Upper lobe of left lung (tissue), 4 donors: ENCODE data around the gene MTG2.

Experiments
- EP300 ChIP-seq, 4 donors: sonication (generic); formaldehyde crosslinking; IDR thresholded peaks; one replicate each; pipeline ENCODE4 v1.5.1; 2017; ENCODE audit warnings: antibody characterized with exemption in 4 of 4, control low read depth in 2 of 4
- POLR2A ChIP-seq, 4 donors: fragments of 450-650 bp; IDR thresholded peaks; one replicate each; pipeline ENCODE4 v1.5.1; 2016 to 2017; ENCODE audit warnings: antibody characterized with exemption in 4 of 4, mild to moderate bottlenecking in 2 of 4
- POLR2AphosphoS5 ChIP-seq, 2 donors: sonication (generic); formaldehyde crosslinking; IDR thresholded peaks; one replicate each; pipeline ENCODE4 v1.5.1; 2017; ENCODE audit warnings: antibody characterized with exemption in 2 of 2
- TF ChIP-seq, protein P1 (sequence below), 6 experiments: fragments of 450-650 bp in 4 of 6; fragments of 200-600 bp in 2 of 6; sonication (generic) in 2 of 6; IDR thresholded peaks; one replicate each; pipeline ENCODE4 v1.5.1; 2016 to 2019; ENCODE audit warnings: antibody characterized with exemption in 6 of 6

- TF ChIP-seq, protein P1, sequence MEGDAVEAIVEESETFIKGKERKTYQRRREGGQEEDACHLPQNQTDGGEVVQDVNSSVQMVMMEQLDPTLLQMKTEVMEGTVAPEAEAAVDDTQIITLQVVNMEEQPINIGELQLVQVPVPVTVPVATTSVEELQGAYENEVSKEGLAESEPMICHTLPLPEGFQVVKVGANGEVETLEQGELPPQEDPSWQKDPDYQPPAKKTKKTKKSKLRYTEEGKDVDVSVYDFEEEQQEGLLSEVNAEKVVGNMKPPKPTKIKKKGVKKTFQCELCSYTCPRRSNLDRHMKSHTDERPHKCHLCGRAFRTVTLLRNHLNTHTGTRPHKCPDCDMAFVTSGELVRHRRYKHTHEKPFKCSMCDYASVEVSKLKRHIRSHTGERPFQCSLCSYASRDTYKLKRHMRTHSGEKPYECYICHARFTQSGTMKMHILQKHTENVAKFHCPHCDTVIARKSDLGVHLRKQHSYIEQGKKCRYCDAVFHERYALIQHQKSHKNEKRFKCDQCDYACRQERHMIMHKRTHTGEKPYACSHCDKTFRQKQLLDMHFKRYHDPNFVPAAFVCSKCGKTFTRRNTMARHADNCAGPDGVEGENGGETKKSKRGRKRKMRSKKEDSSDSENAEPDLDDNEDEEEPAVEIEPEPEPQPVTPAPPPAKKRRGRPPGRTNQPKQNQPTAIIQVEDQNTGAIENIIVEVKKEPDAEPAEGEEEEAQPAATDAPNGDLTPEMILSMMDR (IDR thresholded peaks at IDR 0.05) = no peak
- TF ChIP-seq POLR2A (IDR thresholded peaks at IDR 0.05) = no peak
- no peak for TF ChIP-seq POLR2AphosphoS5 (IDR thresholded peaks at IDR 0.05)
- no peak for TF ChIP-seq EP300 (IDR thresholded peaks at IDR 0.05)
Measured at GRCh38 chr20:62227977-62228958, 45.4 kb downstream of the MTG2 start.
